AG09319 (cell line): Measurements from ENCODE around the gene PARD3.
"Not testable (repeated sequence)": the region's sequence is repeated elsewhere in the genome, so short reads cannot be mapped to it uniquely, and the experiment has no call there.

Experiments
- DNase-seq: peaks from one replicate; pipeline ENCODE4 v3.0.0-alpha.2; 2010; ENCODE audit warnings: low read depth; ENCODE audit errors: extremely low read depth
- TF ChIP-seq, protein P1 (sequence below): IDR thresholded peaks from 2 replicates; pipeline ENCODE4 v1.5.1; 2011; ENCODE audit warnings: low read depth, mild to moderate bottlenecking, inconsistent platforms, low read length, moderate library complexity

PARD3 gene

DNA sequence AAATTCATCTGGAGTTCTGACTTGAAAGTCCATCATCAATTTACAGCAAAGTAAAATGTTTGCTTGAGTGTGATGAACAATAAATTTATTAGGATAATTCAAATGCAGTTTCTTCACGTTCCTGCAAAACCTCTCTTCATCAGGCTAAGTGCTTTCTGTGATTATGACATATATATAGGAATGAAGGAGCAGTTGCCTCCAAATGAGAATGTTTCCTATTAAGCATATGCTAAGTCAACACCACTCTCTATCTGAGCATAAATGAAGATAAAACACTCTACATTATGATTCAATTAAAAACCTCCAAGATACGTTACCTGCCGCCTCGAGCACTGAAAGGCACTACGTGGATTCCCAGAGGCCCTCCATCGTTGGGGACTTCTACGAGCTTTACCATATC, 416.1 kb downstream of the PARD3 start:
- no peak for DNase-seq
- TF ChIP-seq, protein P1, sequence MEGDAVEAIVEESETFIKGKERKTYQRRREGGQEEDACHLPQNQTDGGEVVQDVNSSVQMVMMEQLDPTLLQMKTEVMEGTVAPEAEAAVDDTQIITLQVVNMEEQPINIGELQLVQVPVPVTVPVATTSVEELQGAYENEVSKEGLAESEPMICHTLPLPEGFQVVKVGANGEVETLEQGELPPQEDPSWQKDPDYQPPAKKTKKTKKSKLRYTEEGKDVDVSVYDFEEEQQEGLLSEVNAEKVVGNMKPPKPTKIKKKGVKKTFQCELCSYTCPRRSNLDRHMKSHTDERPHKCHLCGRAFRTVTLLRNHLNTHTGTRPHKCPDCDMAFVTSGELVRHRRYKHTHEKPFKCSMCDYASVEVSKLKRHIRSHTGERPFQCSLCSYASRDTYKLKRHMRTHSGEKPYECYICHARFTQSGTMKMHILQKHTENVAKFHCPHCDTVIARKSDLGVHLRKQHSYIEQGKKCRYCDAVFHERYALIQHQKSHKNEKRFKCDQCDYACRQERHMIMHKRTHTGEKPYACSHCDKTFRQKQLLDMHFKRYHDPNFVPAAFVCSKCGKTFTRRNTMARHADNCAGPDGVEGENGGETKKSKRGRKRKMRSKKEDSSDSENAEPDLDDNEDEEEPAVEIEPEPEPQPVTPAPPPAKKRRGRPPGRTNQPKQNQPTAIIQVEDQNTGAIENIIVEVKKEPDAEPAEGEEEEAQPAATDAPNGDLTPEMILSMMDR, result no peak

DNA sequence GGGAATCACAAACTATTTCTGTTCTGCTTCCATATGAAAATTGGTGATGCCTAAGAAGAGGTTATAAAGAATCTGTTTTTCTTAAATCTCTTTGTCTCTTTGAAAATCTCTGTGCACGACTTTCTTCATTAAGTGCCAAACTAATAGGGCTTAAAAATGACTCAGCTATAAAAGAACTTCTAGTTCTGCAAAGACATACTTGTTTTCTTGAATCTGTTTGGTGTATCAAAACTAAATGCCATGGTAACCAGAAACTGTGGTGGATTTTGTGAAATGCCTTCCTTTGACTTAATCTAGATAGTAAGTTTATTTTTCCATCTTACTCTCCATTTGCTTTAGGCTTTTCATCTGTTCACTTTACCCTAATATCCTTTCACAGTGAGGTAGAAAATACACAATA, 417.8 kb downstream of the PARD3 start:
- TF ChIP-seq, protein P1, result no peak
- DNase-seq, result peak; percentile 30

DNA sequence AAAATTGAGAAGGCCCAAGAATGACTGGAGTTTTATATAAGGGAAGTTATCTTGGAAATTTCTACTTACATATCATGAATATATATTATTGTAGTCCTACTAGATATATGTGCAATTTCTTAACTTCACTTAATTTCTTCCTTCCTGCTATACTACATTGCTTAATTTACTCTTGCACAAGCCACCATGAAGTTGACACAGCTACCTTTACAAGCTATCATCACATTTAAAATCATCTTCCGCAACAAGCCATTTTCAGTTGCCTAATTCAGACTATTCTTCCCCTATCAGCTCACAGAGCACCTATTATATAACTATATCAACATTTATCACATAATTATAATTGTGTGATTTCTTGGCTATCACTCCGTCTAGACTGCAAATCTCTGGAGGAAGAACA, 418.4 kb downstream of the PARD3 start:
- TF ChIP-seq, protein P1, result no peak
- no peak for DNase-seq

DNA sequence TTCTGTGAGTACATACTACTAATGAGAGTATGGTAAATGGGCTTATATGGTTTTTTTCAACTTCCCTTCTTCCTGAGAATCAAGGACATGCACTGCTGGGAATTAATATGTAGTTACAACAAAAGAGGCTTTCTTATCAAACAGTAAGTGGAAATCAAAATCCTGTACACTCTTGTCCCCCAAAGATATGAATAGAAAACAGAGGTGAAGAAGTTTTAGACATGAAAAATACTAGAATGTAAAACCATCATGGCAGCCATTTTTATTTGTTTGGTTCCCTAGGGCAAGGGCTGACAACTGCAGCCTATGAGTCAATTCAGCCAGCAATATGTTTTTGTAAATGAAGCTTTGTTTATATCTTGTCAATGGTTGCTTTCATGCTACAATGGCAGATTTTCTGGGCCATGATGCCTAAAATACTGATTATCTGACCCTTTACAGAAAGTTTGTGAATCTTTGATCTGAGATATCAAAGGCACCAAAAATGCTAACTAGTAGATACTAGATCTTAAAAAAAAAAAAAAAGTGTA, 422.4 kb downstream of the PARD3 start:
- no peak for DNase-seq
- TF ChIP-seq, protein P1, result no peak

DNA sequence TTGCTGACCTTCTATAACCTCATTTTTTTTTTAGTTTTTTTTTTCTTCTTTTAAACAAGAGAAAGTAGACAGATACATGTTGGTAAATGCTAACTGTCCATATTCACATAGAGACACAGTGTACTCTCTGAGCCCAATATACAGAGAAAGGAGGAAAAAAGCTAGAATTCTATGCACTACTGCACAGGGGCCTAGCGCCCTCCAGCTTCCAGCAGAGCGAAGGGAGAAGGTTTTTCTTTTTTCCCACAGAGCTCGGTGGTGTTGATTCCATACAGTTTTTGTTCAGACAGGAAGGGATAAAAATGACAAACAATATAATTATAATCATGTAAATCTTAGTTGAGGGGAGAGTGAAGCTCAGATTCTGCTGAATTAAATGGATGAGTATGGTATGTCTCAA, 423.9 kb downstream of the PARD3 start:
- not testable (repeated sequence) for DNase-seq
- TF ChIP-seq, protein P1, result peak; percentile 2

DNA sequence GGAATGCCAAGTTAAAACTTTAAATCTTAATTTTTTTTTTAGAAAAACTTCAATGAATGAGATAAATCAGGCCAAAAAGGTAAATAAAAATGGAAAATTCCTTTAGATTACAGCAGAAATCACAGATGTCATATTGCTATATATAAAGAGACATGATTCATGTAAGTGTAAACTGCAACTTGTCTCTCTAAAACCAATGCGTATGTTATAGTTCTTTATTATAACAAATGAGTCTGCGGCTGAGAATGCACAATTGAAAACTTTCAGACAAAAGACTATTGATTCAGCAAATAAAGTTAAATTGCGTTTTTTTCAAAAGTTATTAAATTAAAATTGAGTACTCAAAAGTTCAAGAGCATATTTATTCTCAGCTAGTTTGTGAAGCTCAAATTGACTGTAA, 425.3 kb downstream of the PARD3 start:
- no peak for DNase-seq

DNA sequence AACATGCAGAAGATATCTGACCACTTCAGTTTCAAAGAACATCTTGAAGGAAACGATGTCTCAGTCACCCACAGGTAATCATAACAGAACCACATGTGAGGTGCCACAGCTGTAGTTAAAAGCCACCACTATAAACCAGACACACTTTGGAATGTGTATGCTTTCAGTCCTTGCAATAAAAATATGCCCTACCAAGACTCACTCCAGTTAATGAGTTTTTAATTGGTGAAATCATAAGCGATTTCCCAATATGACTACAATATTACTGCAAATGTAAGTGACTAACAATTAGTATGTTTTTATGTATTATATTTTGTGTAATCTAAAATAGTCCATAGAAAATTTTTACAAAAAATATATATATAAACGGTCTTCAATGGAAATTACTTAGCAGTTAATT, 428.2 kb downstream of the PARD3 start:
- DNase-seq, result no peak
- TF ChIP-seq, protein P1, result no peak

More for the DNA sequence above, 425.3 kb downstream of the PARD3 start:
- TF ChIP-seq, protein P1, result no peak
